Breast epithelium (tissue), 4 donors: ENCODE results near the gene DENND6A. TPM values are rescaled to one million over a fixed set of nuclear protein-coding genes. Genes with fewer than 3 reads are reported as not detected.

Experiments
- DNase-seq, 2 donors: peaks; one replicate each; pipeline ENCODE4 v3.0.0-alpha.2; 2019; ENCODE audit warnings: low spot score in 2 of 2
- H3K27ac ChIP-seq, 2 donors: fragments of 200-600 bp; sonication (generic) in 1 of 2; one replicate each; pipeline ENCODE4 v1.5.1; 2016 to 2019; ENCODE audit warnings: mild to moderate bottlenecking in 1 of 2
- H3K27me3 ChIP-seq, 2 donors: fragments of 200-600 bp; sonication (generic) in 1 of 2; one replicate each; pipeline versions ENCODE4 v1.5.1 to v1.6.0; 2017 to 2019; ENCODE audit warnings: control low read depth in 1 of 2, mild to moderate bottlenecking in 1 of 2
- H3K36me3 ChIP-seq: fragments of 200-600 bp; one replicate; pipeline ENCODE4 v1.5.1; 2019
- H3K4me1 ChIP-seq, 2 donors: fragments of 200-600 bp; sonication (generic); one replicate each; pipeline ENCODE4 v1.5.1; 2016 to 2019; ENCODE audit warnings: control low read depth in 1 of 2
- H3K4me3 ChIP-seq, 3 donors: fragments of 200-600 bp; sonication (generic); 1 replicate in 2 of 3; 2 replicates in 1 of 3; pipeline ENCODE4 v1.5.1; 2016 to 2019; ENCODE audit warnings: mild to moderate bottlenecking in 3 of 3, moderate library complexity in 2 of 3
- H3K9me3 ChIP-seq, 2 donors: fragments of 200-600 bp; sonication (generic) in 1 of 2; one replicate each; pipeline ENCODE4 v1.5.1; 2016 to 2019; ENCODE audit warnings: control low read depth in 1 of 2
- CTCF ChIP-seq, 3 donors: fragments of 450-650 bp; IDR thresholded peaks; one replicate each; pipeline ENCODE4 v1.5.1; 2016 to 2017; ENCODE audit warnings: antibody characterized with exemption in 3 of 3, mild to moderate bottlenecking in 3 of 3, moderate library complexity in 3 of 3
- POLR2A ChIP-seq: fragments of 450-650 bp; IDR thresholded peaks from one replicate; pipeline ENCODE4 v1.6.1; 2016; ENCODE audit warnings: antibody characterized with exemption, mild to moderate bottlenecking, moderate library complexity
- POLR2AphosphoS5 ChIP-seq, 3 donors: sonication (generic); formaldehyde crosslinking; IDR thresholded peaks; one replicate each; pipeline ENCODE4 v1.6.1; 2017; ENCODE audit warnings: antibody characterized with exemption in 3 of 3
- intact Hi-C: fragments of 100-400 bp; cut with DNase I; formaldehyde crosslinking; loops from one replicate; pipeline ENCODE4 v1.15.1; 2023; ENCODE audit warnings: low total_unique reads
- total RNA-seq, 3 donors: library from RNA; depleted of rRNA; stranded (reverse); fragments of >200 nt; gene quantifications; one replicate each; pipeline ENCODE4 v1.1.0, GENCODE V29; 2016

The DENND6A gene
- total RNA-seq, 3 donors from 2014 or later, result 33.1 to 56.2 (median 38.0) TPM

GRCh38 chr3:57727106-57727505, 34.2 kb upstream of the DENND6A start:
- intact Hi-C loops, result no loop called here
- Histone ChIP-seq H3K9me3 (no peaks in the 10 kb centered on the region), H3K4me1 (no peaks in the 10 kb centered on the region), H3K4me3 (no peak overlapping the region), H3K27ac (no peak overlapping the region), H3K36me3 (no peaks in the 10 kb centered on the region), H3K27me3 (no peaks in the 10 kb centered on the region)
- no peak for TF ChIP-seq CTCF (IDR thresholded peaks at IDR 0.05)
- no peak for TF ChIP-seq POLR2AphosphoS5 (IDR thresholded peaks at IDR 0.05)
- TF ChIP-seq POLR2A, result no peak
- no peak for DNase-seq

GRCh38 chr3:57726397-57726796, 33.5 kb upstream of the DENND6A start:
- DNase-seq, result no peak
- intact Hi-C loops, result no loop called here
- Histone ChIP-seq H3K4me1 (no peaks in the 10 kb centered on the region), H3K27me3 (no peaks in the 10 kb centered on the region), H3K9me3 (no peaks in the 10 kb centered on the region), H3K27ac (no peak overlapping the region), H3K36me3 (no peaks in the 10 kb centered on the region), H3K4me3 (no peak overlapping the region)
- no peak for TF ChIP-seq POLR2AphosphoS5 (IDR thresholded peaks at IDR 0.05)
- TF ChIP-seq POLR2A, result no peak
- no peak for TF ChIP-seq CTCF (IDR thresholded peaks at IDR 0.05)

- intact Hi-C loops, result no loop called here
- no peak for DNase-seq
- Histone ChIP-seq H3K9me3 (no peaks in the 10 kb centered on the region), H3K27me3 (no peaks in the 10 kb centered on the region), H3K36me3 (no peaks in the 10 kb centered on the region), H3K27ac (no peak overlapping the region), H3K4me1 (no peaks in the 10 kb centered on the region), H3K4me3 (no peak overlapping the region)
- TF ChIP-seq POLR2A (no peak), CTCF (IDR thresholded peaks at IDR 0.05) (no peak)
These were observed 25.2 kb upstream of the DENND6A start for GRCh38 chr3:57718118-57718517.

GRCh38 chr3:57717205-57717868, 24.5 kb upstream of the DENND6A start:
- Histone ChIP-seq H3K9me3 (no peaks in the 10 kb centered on the region), H3K4me3 (no peak overlapping the region), H3K36me3 (no peaks in the 10 kb centered on the region), H3K4me1 (no peaks in the 10 kb centered on the region), H3K27me3 (no peaks in the 10 kb centered on the region), H3K27ac (no peak overlapping the region)
- no peak for DNase-seq
- intact Hi-C loops, result no loop called here
- TF ChIP-seq POLR2AphosphoS5 (IDR thresholded peaks at IDR 0.05) (no peak), CTCF (IDR thresholded peaks at IDR 0.05) (no peak), POLR2A (no peak)

GRCh38 chr3:57715686-57716085, 22.8 kb upstream of the DENND6A start:
- Histone ChIP-seq H3K27me3 (no peaks in the 10 kb centered on the region), H3K4me3 (no peak overlapping the region), H3K36me3 (no peaks in the 10 kb centered on the region), H3K9me3 (no peaks in the 10 kb centered on the region), H3K4me1 (no peaks in the 10 kb centered on the region), H3K27ac (no peak overlapping the region)
- no peak for DNase-seq
- TF ChIP-seq CTCF (IDR thresholded peaks at IDR 0.05) (no peak), POLR2AphosphoS5 (IDR thresholded peaks at IDR 0.05) (no peak), POLR2A (no peak)
- intact Hi-C loops, result no loop called here
